ENCODE results near the gene SLC45A2.

Gene SLC45A2

DNA sequence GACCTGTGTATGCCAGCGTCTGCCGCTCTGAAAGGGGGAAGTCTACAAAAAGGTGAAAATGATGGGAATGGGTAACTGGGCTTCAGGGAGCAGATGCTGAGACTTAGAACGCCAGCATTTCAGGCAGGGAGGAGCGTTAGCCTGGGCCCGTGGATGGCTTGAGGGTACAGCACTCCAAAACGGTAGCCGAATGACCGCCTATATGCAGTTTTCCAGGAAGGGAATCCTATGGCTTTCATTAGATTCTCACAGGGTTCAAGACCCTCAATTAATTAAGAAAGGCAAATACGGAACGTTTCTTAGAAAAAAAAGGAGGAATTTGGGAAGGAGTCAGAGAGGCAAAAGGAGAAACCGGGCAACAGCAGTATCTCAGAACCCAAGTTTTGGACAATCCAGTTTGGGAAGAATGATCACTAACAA, 22.7 kb upstream of the SLC45A2 start:
- peak; percentile 29 for DNase-seq (ENCODE audit: low spot score)

- DNase-seq (ENCODE audit: low spot score) = no peak
Observed at GRCh38 chr5:34005681-34006080, 21.2 kb upstream of the SLC45A2 start.

GRCh38 chr5:34005211-34005610, 20.7 kb upstream of the SLC45A2 start:
- DNase-seq (ENCODE audit: low spot score) = no peak

- DNase-seq (ENCODE audit: low spot score) = no peak
Observed at GRCh38 chr5:34003941-34004340, 19.4 kb upstream of the SLC45A2 start.

DNA sequence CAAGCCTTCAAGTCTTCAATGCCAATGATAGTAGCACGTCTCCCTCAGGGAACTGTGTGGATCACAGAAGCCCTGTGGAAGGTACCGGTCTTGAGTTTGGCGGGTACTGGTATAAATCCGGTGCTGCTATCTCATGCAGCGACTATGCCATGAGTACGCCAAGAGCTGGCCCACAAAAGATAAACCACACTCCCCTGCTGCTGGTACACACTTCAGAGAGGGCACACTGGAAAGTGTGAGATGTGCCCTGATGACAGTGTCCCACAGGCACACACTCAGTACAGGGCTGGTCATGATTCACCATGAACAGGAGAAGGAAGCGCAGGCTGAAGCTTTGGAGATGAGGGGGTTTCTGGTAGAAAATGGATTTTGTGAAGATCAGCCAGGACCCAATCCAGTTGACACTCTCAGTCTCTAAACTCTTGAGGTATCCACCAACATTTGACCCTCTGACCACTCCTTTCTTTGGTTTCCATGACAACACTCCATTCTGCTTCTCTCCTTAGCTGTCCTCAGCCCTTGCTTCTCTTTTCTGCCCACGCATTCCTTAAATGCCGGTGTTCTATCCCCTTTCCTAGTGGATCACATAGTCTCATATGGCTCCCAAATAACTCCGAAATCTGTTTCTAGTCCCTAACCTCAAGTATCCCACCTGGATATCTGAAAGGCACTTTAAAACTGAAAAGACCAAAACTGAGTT, 18.3 kb upstream of the SLC45A2 start:
- DNase-seq (ENCODE audit: low spot score) = no peak

- no peak for DNase-seq (ENCODE audit: low spot score)
Observed at GRCh38 chr5:34001241-34001841, 16.8 kb upstream of the SLC45A2 start.

DNA sequence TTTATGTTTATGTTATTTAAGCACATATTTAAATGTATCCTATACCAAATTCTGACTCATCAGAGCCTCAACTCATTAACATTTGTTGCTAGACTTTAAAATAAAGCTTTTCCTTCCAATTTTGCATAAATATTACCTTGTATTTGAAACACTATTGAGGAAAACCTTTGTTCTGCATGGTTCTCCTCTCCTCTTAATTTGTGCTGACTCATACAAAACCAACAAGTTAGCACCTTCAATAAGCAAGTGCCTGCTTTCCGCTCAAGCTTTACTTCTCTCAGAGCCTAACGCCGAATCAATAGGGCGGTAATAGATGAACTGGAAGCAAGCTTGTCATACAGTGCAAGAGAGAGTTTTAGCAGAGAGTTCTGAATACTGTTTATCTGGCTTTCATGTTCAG, 15.5 kb upstream of the SLC45A2 start:
- DNase-seq (ENCODE audit: low spot score) = no peak

DNA sequence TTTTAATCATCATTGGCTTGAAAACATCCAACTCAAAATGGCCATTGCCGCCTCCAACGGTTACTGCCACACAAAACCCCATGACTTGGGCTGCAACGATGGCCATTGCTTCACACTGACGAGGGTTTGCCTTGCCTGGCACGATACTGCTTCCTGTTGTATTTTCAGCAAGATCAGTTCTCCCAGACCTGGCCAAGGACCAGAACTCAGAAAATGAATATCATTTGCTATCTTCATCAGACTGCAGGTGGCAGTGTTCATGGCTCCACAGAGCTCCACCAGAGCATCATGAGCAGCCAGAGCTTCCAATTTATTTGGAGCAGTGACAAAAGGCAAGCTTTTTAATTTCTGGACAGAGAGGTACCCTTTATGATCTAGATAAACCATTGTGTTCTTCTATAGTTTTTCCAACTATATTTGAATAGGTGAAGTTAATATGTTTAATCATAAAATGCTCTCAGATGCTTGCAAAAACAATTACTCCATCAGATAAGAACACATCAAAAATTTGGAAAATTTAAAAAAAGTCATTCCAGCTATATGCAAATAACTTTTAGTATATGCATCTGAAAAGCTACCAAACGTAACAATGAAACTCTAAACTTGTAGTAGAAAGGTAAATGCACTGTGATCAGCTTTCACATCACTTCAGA, 13.0 kb upstream of the SLC45A2 start:
- DNase-seq (ENCODE audit: low spot score) = peak; percentile 72

GRCh38 chr5:33995865-33996264, 11.4 kb upstream of the SLC45A2 start:
- no peak for DNase-seq (ENCODE audit: low spot score)

DNA sequence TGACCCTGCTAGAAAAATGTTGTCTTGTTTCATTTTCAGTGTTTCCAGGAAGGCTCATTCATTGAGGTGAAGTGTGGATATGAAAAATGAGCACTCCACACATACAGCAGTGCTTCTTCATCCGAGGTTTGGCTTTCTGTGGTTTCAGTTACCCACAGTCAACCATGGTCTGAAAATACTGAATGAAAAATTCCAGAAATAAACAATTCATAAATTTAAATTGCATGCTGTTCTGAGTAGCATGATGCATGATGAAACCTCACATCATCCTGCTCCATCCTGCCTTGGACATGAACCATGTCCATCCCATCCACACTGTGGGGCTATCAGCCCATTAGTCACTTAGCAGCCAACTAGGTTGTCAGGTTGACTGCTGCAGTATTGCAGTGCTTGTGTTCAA, 10.4 kb upstream of the SLC45A2 start:
- peak; percentile 60 for DNase-seq (ENCODE audit: low spot score)

DNA sequence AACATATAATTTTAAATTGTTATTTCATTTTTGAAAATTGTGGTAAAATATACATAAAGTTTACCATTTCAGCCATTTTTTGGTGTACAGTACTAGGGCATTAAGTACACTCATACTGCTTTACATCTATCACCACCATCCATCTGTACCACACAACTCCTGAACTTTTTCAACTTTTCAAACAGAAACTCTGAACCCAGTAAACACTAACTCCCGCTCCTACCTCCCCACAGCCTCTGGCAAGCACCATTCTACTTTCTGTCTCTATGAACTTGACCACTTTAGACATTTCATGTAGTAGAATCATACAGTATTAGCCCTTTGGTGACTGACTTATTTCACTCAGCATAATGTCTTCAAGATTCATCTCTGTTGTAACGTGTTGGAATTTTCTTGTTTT, 8.4 kb upstream of the SLC45A2 start:
- DNase-seq (ENCODE audit: low spot score) = no peak

GRCh38 chr5:33985447-33985846, 954 bp upstream of the SLC45A2 start:
- DNase-seq (ENCODE audit: low spot score) = no peak

- no peak for DNase-seq (ENCODE audit: low spot score)
Observed at GRCh38 chr5:33984178-33984577, 315 bp downstream of the SLC45A2 start.

GRCh38 chr5:33981408-33982162, 2.9 kb downstream of the SLC45A2 start:
- peak; percentile 23 for DNase-seq (ENCODE audit: low spot score)

GRCh38 chr5:33980030-33980429, 4.5 kb downstream of the SLC45A2 start:
- no peak for DNase-seq (ENCODE audit: low spot score)

- no peak for DNase-seq (ENCODE audit: low spot score)
Observed at GRCh38 chr5:33978306-33978705, 6.2 kb downstream of the SLC45A2 start.

- no peak for DNase-seq (ENCODE audit: low spot score)
Observed at GRCh38 chr5:33976307-33976706, 8.2 kb downstream of the SLC45A2 start.

GRCh38 chr5:33975852-33976251, 8.6 kb downstream of the SLC45A2 start:
- no peak for DNase-seq (ENCODE audit: low spot score)

DNA sequence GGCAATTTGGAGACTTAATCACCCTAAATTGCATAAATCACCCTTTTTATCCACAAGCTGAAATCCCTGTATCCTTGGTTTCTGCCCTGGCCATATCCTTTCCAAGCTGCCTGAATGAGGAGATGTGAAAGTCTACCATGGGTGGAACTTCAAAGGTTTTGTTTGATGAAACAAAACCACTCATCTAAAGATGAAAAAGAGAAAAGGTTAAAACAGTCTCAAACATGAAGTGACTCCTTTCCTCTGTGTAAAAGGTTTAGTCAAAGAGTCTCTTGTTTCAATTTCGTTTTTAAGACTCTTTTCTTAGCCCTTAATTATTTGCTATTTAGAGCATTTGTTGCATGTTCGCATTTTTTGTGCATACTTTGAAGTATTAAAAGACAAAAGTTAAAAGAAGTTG, 11.2 kb downstream of the SLC45A2 start:
- no peak for DNase-seq (ENCODE audit: low spot score)

DNA sequence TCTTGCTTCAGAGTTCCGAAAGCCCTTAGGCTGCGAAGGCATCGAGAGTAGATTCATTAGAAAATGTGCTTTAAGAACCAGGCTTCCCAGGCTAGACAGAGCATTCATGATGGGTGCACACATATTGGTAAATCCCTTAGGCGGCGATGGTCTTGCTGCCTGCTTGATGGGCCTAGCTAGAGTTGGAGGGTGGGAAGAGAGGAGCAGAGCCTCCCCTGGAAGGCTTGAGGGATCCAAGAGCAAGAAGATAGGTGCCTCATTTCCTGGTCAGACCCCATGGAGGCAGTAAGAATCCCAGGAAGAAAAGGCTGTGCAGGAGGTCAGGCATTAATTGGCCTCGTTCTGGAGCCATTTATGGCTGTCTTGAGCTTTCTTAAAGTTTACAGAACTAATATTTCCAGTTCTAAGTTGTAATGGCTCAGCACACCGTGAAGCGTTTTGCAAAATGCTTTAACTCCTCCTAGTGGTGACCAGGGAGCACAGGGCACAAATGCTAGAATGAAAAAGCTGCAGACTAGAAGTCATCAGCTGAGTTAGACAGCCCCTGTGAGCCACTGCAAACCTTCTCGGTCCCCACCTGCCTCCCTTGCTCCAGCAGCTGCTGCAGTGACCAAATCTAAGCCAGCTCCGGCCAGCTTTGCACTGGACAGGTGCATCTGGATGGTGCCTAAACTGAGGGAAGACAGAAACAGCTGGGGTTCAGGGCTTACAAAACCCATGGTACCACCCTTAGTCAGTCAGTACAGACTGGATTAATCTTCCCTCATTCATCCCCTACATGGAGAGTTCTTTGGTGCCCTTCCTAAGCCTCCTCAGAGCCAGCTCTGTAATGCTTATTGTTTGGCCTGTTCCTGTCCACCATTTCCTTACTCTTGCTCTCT, 14.7 kb downstream of the SLC45A2 start:
- DNase-seq (ENCODE audit: low spot score) = peak; percentile 76

DNA sequence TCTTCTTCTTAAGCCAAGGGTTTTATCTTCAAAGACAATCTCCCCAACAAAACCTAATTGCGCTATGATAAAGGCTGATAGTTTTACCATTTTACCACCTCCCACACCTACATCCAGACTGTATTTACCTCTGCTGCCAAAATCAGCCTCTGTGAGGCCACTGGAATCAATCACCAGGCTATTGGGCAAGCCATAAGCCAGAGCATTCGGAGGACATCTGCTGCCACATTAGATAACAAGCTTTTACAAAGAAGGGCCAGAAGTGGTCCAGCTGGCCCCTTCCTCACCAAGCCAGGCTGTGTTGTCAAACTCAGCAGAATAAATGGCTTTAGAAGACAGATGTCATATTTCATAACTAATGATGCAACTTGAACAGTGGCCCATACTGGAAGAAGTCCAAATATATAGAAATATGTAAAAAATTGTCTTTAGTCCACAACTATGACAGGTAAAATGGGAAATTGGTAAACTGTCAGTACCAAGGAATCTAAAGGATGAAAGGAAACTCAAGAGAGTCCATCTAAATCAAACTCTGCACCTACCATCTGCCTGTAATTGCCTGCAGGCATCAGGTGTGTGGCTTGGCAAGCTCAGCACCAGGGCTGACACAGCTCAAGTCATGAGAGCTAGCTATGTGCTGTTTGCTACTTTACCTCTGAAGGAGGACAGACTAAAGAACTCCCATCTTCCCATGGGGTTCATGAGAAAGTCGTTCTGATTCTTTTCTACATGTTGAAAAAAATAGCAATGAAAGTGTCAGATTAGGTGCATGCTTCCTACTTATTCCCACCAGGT, 16.1 kb downstream of the SLC45A2 start:
- no peak for DNase-seq (ENCODE audit: low spot score)

All from AG08396 (cell line).